Activated T-cell treated with anti-CD3 and anti-CD28 coated beads for 48 hours (primary cell): Measurements from ENCODE around the gene GAPVD1.
"Not testable (repeated sequence)": the region's sequence is repeated elsewhere in the genome, so short reads cannot be mapped to it uniquely, and the experiment has no call there.

Experiments used
- DNase-seq: peaks from one replicate; pipeline ENCODE4 v3.0.0-alpha.2; 2020; ENCODE audit warnings: low read depth

Gene GAPVD1

DNA sequence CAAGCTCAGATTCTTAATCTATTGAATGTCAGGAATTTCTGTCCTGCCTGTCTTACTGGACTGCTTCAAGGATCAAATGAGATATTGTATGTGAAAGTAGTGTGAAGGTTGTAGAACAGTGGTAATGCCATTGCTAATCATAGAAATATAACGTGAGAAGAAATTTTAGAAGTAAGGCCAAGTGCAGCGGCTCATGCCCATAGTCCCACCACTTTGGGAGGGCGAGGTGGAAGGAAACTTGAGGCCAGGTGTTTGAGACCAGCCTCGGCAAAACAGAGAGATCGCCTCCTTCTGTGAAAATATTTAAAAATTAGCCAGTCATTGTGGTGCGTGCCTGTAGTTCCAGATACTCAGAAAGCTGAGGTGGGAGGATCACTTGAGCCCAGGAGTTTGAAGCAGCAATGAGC, 15.4 kb upstream of the GAPVD1 start:
- DNase-seq = no peak

DNA sequence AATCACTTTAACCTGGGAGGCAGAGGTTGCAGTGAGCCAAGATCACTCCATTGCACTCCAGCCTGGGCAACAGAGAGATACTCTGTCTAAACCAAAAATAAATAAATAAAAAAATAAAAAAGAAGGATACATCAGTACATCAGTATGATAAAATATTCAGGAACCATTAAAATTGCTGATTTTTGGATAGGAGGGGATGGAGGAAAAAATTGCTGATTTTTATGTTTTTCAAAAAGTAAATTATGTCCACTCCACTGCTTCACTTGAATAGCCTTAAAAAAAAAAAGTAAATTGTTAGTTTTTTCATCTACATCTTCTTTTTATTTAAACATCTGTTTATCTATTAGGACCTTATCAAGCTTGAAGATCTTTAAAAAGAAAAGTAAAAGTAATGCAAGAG, 7.4 kb upstream of the GAPVD1 start:
- DNase-seq = no peak

DNA sequence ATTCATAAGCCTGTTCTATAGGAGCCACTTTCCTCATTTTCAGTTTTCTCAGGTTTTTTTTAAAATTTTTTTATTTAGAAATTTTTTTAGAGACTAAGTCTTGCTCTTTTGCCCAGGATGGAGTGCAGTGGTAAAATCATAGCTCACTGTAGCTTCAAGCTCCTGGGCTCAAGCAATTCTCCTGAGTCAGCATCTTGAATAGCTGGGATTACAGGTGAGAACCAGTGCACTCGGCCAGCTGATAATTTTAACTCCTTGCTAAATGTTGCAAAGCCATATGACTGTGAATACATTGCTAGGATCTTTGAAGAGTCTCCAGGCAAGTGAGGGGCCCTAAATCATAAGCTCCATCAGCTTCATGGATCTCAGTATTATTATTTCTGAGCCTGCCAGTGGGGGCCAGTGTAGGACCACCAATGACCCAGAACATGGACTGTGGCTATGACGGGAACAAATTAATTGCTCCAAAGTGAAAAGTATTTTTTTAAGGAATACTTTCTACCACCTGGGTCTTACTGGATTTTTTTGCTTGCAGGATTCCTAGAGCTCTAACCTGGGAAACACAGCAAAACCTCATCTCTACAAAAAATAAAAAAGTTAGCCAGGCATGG, 5.7 kb upstream of the GAPVD1 start:
- DNase-seq = no peak

DNA sequence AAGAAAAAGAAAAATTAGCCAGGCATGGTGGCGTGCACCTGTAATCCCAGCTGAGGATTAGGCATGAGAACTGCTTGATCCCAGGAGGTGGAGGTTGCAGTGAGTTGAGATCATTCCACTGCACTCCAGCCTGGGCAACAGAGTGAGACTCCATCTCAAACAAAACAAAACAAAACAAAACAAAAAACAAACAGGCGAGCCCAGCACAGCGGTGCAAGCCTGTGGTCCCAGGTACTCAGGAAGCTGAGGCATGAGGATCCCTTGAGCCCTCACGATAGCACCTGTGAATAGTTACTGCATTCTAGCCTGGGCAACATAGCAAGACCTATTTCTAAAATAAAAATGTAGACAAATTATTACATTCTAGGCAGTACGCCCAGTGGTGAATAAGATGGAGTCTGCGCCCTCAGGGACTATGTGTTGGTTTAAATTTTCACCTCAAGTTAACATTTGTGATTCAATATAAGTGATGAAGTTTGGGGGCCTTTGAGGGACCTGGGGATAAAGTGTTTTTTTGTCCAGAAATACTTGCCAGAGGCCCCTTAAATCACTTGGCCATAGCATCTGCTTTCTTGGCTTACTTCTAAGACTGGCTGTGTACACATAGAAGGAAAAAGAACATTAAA, 3.4 kb upstream of the GAPVD1 start:
- DNase-seq = no peak

DNA sequence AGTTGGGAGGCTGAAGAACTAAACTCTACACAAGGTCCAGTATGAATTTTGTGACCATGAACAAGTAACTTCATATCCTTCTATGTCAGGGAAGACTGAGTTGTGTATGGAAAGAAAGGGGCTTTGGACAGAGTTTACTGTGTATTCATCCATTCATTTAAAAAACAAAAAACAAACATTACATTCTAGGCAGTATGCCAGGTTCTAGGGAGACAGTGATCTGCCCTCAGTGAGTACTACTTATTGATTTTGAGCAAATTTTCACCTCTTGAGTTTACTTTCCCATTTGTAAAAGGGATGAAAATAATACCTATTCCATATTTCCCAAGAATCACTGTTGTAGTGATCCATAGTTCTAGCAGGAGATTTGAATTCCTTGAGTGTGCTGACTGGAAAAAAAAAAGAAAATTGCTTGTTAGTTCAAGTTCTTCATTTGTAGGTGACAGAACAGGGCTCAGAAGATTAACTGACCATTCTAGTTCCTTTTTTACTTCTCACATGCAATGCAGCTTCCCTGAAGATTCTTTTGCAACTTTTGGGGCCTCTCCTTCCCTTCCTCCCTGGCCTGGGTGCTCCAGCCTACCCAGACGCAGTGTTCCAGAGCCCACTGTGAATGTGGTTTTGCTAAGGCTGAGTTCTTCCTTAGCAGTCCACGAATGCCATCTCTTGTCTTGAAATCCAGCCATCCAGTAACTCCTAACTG, 2.6 kb upstream of the GAPVD1 start:
- DNase-seq = no peak

DNA sequence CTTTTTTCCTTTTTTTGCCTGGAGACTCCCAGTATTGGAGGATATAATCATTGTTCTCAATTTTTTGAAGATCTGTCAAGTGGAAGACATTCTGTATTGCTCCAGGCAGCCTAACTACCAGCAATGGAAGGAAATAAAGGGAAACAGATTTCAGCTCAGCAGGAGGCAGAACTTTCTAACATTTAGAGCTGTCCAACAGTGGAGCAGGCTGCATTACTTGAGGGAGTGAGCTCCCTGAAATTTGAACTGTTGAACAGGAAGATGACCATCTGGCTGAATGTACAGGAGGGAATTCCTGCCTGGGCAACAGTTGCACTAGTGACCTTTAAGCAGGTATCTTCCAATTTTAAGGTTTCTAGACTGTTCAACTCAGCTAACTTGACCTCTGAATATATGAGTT, 1.1 kb upstream of the GAPVD1 start:
- DNase-seq = no peak

DNA sequence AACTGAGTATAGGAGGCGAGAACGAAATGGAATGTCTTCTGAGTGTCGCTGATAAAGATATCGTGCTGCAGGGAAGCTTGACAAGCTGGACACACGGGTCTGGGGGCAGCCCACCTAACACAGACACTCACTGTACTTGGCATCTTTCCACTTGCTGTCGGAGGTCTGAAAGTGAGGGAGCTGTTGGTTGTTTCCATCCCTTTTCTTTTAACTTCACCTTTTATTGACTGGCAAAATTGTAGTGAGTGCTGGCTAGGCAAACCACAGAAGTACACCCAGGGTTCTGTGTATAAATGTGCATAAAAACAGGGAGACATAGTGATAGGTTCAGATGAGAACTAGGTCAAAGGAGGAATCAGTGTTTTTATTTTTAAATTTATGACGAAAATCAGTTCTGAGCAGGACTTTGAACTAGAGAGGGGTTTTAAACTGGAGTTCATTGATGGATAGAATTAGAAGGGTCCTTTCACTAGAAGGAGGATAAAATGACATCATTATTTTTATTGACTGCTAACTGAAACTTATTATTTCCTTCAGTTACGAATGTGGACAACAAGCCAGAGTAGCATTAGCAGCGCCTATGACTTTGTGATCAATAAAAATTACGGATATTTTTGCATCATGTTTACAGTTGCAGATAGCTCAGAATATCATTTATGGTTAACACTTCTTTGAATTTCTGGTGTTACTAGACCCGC, 817 bp downstream of the GAPVD1 start:
- no peak for DNase-seq

DNA sequence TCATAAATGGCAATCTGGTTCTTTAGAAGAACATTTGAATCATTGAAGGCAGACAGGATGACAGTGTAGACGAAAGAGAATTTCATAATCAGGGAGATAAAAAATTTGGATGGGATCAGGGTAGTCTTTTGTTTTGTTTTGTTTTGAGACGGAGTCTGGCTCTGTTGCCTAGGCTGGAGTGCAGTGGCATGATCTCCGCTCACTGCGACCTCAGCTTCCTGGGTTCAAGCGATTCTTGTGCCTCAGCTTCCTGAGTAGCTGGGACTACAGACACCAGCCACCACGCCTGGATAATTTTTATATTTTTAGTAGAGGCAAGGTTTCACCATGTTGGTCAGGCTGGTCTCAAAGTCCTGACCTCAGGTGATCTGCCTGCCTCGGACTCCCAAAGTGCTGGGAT, 2.4 kb downstream of the GAPVD1 start:
- DNase-seq = not testable (repeated sequence)

DNA sequence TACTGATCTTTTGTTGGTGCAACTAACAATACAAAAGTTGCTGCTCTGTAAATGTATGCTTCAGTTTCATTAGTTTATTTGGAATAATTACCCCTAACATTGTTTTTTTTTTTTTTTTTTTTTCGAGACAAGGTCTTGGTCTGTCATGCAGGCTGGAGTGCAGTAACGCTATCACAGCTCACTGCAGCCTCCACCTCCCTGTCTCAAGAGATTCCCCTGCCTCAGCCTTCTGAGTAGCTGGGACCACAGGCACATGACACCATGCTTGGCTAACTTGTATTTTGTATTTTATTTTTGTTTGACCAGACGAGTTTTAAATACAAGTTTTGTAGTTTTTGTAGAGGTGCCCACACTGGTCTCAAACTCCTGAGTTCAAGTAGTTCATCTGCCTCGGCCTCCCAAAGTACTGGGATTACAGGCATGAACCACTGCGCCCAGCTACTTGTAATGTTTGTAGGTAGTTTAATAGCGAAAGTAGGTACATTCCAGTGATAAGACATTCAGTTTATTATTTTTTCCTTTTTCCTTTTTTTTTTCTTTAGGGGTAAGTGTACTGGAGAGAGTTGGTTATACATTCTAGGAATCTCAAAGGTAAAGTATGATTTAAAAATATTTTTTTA, 6.9 kb downstream of the GAPVD1 start:
- no peak for DNase-seq

DNA sequence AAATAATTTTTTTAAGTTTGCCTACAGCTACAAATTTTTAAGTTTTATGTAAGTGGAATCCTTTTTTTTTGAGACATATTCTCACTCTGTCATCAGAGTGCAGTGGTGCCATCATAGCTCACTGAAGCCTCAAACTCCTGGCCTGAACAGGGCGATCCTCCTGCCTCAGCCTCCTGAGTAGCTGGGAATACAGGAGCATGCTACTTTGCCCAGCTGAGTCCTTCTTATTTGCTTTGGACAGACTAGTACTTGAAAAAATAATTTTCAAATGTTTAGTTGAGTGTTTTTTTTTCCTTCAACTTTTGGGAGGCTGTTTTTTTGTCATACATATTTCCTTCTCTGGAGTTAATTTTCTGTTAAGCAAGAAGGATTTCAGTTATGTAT, 7.4 kb downstream of the GAPVD1 start:
- DNase-seq = no peak

DNA sequence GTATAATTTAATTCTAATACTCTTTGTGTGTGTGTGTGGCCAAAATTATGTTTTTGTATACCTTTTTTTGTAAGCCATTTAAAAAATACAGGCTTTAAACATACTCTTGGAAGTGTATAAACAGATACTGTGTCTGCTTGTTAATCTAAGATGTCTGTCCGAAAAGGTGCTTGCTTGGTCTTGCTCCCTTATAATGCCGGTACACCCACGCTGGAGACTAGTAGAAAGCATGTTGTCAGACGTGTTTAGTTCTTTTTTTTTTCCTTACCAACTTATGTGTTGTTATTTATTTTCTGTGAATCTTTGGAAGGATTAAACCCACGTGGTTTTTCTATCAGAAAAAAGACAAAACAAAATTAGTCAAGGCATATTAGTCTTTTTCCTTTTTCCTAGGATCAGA, 9.5 kb downstream of the GAPVD1 start:
- DNase-seq = no peak

DNA sequence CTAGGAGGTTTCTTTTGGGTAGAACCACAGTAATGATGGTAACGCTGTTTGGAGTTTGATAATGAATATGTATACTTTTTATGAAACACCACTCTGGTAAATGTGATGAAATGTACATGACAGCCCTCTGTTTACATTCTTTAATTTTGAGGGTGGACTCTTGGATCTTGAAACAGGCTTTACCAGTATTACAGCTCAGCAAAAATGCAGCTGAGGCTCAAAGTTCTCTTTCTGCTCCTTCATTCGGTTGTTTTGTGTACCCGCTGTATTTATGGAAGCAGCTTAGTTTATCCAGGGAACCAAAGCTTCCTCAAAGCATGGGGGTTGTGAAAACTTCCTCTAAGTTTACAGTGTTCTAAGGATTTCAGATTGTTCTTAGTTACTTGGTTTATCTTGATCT, 11.1 kb downstream of the GAPVD1 start:
- no peak for DNase-seq

DNA sequence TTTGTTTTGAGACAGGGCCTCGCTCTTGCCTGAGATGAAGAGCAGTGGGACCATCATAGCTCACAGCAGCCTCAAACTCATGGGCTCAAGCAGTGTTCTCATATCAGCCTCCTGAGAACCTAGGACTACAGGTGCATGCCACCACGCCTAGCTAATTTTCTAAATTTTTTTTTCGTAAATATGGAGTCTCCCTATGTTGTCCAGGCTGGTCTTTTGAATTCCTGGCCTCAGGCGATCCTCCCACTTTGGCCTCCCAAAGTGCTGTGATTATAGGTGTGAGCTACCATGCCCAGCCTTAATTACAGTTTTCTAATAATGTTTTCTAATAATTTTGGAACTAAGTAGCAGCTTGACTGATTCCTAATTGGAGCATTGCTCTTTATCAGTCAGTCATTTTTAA, 15.1 kb downstream of the GAPVD1 start:
- DNase-seq = no peak

DNA sequence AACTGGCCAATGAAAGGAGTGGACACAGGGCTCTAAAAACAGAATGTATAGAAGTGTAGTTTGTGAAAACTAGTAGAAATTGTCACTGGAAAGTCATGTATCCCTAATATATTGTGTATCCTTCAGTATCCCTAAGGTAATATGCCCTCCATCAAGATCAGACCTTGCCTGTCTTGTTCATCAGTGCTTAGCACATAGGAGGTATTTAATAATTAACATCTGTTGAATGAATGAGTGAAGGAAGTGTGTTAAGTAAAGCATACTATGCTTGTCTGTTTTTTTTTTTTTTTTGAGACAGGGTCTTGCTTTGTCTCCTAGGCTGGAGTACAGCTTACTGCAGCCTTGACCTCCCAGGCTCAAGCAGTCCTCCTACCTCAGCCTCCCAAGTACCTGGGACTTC, 15.8 kb downstream of the GAPVD1 start:
- DNase-seq = no peak

DNA sequence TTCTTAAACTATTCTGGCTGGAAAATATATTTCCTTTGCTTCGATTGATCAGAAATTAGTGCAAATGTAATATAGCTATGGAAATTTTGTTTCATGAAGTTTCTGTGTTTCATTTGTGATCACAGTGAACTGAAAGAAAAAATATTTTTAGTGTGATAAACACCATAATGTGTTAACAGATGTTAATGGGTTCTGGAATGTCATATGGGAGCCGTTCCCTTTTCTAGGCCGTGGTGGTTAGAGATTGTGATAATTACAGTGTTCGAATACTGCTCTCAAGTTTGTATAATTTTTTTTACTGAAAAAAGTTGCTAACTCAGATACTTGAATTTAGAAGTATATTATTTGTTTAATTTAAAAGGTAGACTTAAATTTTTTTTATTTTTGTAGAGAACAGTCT, 19.3 kb downstream of the GAPVD1 start:
- DNase-seq = no peak

DNA sequence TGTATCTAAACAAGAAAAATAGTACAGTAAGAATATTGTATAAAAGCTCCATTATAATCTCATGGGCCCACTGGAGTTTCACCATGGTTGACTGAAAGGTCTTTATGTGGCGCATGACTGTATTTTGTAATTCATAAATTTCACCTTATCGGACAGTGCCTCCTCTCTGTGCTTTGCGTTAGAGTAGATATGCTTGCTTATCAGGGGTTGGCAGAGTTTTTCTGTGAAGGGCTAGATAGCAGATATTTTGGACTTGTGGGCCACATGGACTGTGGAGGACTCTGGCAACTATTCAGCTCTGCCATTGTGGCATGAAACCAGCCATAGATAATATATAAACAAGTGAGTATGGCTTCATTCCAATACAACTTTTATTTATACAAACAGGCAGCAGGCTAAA, 23.2 kb downstream of the GAPVD1 start:
- no peak for DNase-seq

DNA sequence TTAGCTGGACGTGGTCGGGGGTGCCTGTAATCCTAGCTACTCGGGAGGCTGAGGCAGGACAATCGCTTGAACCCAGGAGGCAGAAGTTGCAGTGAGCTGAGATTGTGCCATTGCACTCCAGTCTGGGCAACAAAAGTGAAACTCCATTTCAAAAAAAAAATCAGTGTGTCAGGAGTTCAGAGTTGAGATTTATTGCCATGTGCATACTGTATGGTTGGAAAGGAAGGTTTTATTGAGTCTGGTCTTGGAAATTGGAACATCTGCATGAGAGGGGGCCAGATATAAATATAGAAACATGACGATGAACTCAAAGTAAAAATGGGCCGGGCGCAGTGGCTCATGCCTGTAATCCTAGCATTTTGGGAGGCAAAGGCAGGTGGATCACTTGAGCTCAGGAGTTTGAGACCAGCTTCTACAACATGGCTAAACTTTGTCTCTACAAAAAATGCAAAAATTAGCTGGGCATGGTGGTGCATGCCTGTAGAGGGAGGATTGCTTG, 25.4 kb downstream of the GAPVD1 start:
- DNase-seq = not testable (repeated sequence)

DNA sequence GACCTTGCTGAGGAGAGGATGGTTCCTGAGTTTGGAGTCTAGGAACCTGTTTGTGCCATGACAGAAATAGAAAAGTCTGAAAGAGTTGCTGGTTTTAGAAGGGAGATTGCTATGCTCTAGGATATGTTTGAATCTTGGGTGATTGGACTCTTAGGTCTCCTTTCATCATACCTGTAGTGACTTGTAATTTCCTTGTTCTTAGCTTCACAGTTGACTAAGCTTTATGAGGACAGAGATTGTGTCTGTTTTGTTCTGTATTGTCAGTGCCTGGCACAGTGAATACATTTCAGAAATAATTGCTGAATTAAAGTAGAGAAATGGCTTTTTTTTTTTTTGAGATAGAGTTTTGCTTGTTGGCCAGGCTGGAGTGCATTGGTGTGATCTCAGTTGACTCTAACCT, 31.5 kb downstream of the GAPVD1 start:
- DNase-seq = no peak

DNA sequence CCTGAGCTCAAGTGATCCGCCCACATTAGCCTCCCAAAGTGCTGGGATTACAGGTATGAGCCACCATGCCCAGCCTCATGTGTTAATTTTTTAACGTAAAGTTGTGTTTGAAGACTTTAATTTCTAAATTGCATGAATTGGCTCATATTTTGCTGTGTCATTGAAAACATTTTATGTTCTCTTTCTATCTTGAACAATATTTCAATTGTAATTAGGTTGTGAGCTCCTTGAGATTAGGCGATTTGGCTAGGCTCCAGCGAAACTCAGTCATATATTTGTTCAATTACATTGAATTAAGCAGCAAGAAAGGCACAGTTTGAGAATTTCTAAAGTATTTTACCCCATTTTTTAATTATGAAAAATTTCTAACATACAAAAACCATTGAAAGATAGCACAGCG, 34.0 kb downstream of the GAPVD1 start:
- DNase-seq = no peak

DNA sequence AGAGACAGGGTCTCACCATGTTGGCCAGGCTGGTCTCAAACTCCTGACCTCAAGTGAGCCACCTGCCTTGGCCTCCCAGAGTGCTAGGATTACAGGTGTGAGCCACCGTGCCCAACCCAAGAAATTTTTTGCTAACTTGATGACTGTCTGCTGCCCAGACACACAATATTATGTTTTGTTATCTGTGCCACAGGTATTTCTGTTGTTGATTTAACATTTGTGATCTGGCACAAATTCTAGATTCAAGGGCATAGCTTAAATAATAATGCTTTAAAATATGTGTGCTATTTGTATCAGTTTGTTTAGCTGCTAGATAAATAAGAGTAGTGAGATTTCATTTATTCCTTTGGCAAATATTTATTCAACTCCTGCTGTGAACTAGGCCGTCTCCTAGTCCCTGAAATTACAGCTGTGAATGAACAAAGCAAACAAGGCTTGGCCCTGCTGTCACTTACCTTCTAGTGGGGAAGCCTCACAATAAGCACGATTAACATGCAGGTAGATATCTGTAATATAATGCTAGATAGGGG, 35.3 kb downstream of the GAPVD1 start:
- no peak for DNase-seq

DNA sequence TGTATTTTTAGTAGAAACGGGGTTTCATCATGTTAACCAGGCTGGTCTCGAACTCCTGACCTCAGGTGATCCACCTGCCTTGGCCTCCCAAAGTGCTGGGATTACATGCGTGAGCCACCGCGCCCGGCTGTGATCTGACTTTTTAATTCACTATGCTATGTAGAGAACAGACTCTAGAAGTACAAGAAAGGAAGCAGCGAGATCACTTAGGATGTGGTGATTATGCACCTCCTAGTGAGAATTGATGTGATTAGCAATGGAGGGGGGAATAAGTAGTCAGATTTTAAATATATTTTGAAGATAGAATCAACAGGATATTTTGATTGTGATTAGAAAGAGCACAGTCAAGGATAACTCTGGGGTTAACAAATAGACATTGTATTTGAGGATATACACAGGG, 36.3 kb downstream of the GAPVD1 start:
- no peak for DNase-seq

DNA sequence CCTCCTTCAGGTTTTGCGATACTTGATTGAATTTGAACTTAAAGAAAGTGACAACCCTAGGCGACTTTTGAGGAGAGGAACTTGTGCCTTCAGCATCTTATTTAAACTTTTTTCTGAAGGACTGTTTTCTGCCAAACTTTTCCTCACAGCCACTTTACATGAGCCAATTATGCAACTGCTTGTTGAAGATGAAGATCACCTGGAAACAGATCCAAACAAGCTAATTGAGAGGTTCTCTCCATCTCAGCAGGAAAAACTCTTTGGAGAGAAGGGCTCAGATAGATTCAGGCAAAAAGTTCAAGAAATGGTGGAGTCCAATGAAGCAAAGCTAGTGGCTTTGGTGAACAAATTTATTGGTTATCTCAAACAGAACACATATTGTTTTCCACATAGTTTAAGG, 40.6 kb downstream of the GAPVD1 start:
- DNase-seq = no peak
